GM18867 (cell line): ENCODE measurements around the gene MAPKAP1.

Experiments
- ATAC-seq: cut with Tn5 transposase; IDR thresholded peaks from one replicate; pipeline ENCODE4 v1.9.1; 2021; ENCODE audit warnings: mild to moderate bottlenecking, moderate library complexity; ENCODE audit not compliant: unreplicated experiment

MAPKAP1 gene

GRCh38 chr9:125706651-125707471, at the start of gene MAPKAP1:
Gene MAPKAP1, minus strand, starts transcription at chr9:125707208. Its CDS starts 34,634 bp downstream, at chr9:125672574.
- peak; percentile 92 for ATAC-seq

DNA sequence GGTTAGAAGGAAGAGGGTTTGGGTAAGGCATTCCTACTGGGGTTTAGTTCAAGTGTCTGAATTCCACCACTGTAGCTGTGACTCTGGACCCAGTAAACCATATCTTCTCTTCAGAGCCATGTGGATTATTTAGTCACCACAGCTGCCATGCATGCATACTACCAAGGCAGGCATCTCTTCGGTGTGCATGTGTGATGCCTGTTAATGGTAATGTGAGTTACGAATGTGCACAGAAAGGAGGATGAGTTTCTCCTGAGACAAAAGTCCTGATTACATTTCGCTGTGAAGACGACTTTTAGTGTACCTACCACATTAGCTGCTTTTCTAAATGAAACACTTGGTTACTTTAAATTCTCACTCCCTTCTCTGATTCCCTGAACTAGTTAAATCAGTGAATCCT, 49.5 kb upstream of the MAPKAP1 start:
- no peak for ATAC-seq

GRCh38 chr9:125755340-125755739, 48.3 kb upstream of the MAPKAP1 start:
- no peak for ATAC-seq

DNA sequence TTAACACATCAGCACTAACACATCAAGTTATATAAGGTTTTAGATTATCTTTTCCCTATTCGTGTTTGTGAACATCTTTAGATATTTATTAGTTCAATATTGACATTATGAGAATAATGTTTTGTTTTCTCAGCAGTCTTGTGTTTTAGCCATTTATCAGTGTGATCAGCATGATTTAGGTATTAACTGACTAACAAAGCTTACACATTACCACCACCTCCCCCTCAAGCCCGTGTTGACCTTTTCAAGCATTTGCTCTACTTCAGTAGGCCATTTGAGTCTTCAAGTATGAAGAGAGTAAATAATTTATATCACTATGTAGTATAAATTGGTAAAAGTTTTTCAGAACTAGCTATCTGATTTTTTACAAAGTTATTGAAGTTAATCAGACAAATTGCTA, 47.1 kb upstream of the MAPKAP1 start:
- no peak for ATAC-seq

DNA sequence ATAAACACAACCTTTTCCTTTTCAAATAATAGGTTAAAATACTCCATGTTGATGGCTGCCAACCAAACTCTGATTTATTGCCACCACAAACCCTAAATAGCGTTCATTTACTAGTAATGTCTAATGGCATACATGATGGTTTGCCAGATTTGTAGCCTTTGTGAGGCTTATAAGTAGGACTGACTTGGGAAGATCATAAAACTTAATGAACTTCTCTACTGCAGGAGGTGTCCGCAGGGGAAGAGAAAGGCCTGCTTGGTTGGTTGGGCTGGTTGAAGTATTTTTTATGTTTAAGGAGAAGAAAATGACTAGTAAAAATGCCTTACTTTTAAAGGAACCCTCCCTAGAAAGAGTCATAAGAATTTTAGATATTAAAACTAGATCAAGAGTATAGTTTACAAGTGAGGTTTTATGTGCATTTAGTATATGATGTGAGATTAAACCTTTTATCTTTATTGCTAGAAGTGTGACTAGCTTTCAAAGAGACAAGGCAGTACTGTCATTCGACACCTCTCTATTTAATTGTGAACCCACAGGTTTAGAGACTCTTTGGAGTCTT, 45.1 kb upstream of the MAPKAP1 start:
- no peak for ATAC-seq

DNA sequence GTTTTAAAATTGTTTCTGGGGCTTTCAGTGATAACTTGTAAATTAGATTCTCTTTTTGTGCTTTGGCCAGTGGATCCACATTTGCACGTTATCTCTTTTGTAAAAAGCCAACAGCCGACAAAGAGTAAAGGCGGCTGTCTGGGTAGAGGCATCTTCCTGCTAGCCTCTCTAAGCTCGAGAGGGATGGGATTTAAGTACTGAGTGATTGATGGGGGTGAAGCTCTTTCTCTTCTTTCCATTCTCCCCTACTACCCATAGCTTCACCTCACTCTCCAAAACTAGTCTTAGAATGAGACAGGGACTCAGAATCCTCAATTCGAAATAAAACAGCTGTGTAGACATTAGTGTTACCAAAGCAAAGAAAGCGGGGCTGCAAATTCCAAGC, 43.6 kb upstream of the MAPKAP1 start:
- no peak for ATAC-seq

GRCh38 chr9:125749951-125750626, 43.1 kb upstream of the MAPKAP1 start:
- ATAC-seq, result no peak

- no peak for ATAC-seq
These were observed 42.4 kb upstream of the MAPKAP1 start for GRCh38 chr9:125749287-125749935.

- ATAC-seq, result no peak
These were observed 41.6 kb upstream of the MAPKAP1 start for GRCh38 chr9:125748446-125749099.

DNA sequence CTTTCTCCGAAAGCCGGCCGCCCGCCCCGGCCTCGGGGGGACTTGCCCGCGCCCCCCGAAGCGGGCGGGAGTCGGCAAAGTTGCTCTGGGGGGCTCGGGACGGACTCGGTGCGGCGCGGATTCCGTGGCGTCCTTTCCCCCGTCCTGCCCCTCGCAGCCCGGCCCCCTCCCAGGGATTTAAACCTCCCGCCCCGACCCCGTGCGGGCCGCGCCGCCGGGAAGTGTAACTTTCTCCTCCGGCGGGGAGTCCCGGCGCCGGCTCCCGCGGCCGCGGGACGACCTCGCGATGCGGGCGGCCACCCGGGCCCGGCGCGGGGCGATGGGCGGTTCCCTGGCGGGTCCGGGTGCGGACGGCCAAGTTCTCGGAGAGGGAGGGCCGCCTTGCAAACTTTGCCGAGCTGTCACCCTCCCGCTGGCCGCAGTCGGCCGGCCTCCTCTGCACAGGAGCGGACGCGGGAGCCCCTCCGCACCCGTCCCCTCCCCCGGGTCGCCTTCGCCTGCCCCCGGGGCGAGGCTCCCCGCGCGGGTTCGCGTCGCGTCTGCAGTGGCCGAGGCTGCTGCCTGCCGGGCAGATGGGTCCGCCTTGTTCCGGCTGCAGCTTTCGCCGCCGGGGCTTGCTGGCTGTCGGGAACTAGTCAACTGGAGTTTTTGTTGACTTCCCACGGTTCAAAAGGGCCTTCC, 40.9 kb upstream of the MAPKAP1 start:
- no peak for ATAC-seq

DNA sequence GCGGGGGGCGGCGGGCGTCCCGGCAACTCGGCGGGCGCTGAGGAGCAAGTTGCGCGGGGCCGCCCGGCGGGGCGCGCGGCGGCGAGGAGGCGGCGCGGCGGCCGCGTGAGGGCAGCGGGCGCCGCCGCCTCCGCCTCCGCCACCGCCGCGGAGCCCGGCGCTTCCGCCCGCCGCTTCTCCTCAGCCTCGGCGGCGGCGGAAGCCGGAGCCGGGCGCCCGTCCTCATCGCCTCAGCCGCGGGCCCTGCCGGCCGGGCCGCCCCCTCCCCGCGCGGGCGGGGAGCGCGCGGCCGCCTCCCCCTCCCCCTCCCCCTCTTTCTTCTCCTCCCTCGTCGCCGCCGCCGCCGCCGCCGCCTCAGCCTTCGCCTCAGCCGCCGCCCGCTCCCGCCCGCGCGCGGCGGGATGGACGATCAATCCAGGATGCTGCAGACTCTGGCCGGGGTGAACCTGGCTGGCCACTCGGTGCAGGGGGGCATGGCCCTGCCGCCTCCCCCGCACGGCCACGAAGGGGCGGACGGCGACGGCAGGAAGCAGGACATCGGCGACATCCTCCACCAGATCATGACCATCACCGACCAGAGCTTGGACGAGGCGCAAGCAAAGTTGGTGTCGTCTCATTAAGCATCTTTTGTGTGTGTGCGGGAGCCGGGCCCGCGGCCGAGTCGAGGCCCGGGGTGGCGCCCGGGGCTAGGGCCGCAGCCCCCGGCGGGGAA, 40.2 kb upstream of the MAPKAP1 start, which contains the start of gene PBX3:
Gene PBX3 (plus strand): TSS at position 321 of the 712 bp plus-strand sequence.
- ATAC-seq, result peak; percentile 21

DNA sequence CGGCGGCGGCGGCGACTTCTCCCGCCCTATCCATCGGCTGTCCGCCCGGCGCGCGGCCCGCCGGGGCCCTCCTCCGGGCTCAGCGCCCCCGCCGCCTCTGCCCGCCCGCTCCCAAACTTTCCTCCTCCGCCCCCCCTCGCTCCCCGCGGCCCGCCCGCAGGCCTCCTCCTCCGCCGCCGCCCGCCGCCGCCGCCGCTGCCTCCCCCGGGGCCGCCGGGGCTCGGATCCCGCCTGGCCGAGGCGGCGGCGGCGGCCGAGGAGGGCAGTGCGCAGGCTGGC, 39.7 kb upstream of the MAPKAP1 start:
- no peak for ATAC-seq

DNA sequence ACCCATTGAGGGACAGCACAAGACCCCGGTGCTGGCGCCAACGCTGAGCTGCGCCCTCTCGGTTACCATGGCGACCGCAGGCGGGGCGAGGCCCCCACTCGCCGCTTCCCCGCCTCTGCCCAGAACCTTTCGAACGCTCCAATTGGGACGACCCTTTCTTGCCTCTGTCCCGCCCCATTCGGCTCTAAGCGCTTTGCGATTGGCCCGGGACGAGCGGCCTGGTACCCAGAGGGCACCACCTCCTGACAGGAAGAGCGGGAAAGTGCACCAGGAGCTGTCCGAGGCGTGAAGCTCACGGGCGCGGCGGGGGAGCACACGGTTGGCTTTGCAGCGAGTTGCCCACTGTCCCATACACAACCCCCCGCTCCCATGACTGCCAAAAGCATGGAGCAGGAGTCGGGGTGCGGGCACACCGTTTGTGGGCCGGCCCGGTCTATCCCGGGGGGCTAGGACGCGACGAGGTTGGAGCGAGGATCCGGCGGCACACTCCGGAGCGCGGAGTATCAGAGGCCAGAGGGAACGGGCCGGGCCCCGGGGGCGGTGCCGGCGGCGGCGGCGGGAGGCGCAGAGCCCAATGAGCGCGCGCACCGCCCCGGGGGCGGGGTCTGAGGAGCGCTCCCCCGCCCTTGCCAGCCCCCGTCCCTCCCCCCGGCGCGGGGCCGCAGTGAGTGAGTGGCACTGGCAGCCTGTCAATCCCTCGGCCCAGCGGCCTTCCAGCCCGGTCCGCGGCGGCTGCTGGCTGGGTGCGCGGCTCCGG, 39.2 kb upstream of the MAPKAP1 start:
- peak; percentile 69 for ATAC-seq

DNA sequence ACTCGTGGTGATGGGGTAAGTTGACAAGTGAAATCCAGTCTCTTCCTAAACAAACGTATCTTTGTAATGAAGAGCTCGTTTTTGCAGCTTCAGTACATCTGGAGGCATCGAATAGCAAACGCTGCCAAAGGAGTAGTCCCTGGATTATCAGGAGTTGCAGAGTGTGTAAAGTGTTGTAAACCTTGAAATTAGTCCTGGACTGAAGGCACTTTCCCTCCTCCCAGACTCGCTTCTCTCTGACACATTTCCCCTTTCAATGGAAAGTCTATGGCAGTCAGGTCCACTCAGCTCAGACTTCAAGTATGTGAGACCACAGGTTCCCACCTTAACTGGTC, 38.6 kb upstream of the MAPKAP1 start:
- ATAC-seq, result no peak

- ATAC-seq, result no peak
These were observed 38.0 kb upstream of the MAPKAP1 start for GRCh38 chr9:125745018-125745417.

- no peak for ATAC-seq
These were observed 37.6 kb upstream of the MAPKAP1 start for GRCh38 chr9:125744616-125745015.

GRCh38 chr9:125743682-125744428, 36.8 kb upstream of the MAPKAP1 start:
- no peak for ATAC-seq

DNA sequence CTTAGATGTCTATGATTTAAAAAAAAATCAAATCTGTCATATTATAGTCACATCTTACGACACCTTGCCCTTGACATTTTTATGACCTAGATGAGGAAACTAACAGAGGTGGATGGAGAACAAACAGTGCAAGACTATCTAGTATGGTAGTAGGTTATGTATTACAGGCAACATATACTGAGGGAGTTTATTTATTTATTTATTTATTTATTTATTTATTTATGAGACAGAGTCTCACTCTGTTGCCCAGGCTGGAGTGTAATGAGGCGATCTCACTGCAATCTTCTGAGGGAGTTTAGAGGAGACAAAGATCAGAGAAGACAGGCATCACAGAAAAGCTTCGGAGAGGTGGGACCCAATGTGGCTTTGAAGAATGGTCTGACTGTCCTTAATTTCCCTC, 35.6 kb upstream of the MAPKAP1 start:
- no peak for ATAC-seq

DNA sequence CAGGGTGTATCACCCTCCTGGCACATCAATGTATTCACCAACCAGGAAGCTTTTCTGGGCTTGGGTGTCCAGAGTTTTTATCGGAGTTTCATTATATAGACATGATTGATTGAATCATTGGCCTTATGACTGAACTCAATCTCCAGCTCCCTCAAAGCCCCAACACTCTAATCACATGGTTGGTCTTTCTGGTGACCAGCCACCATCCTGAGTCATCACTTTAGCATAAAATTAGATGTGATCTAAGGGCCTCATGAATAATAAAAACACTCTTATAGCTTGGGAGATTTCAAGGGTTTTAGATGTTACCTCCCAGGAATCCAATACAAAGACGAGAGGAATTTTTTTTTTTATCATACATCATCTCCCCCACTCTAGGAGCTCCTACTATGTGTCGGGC, 32.4 kb upstream of the MAPKAP1 start:
- ATAC-seq, result no peak
